WI38 (cell line): ENCODE measurements around the gene AURKAIP1.
"Not testable (repeated sequence)": the region's sequence is repeated elsewhere in the genome, so short reads cannot be mapped to it uniquely, and the experiment has no call there.

Experiments
- H3K4me3 ChIP-seq: 2 replicates; pipeline ENCODE4 v1.5.1; 2011; ENCODE audit warnings: low read depth, mild to moderate bottlenecking, control low read depth, low read length
- CTCF ChIP-seq: IDR thresholded peaks from 2 replicates; pipeline ENCODE4 v1.5.1; 2012; ENCODE audit warnings: low read depth, mild to moderate bottlenecking, control low read depth, low read length

The AURKAIP1 gene

DNA sequence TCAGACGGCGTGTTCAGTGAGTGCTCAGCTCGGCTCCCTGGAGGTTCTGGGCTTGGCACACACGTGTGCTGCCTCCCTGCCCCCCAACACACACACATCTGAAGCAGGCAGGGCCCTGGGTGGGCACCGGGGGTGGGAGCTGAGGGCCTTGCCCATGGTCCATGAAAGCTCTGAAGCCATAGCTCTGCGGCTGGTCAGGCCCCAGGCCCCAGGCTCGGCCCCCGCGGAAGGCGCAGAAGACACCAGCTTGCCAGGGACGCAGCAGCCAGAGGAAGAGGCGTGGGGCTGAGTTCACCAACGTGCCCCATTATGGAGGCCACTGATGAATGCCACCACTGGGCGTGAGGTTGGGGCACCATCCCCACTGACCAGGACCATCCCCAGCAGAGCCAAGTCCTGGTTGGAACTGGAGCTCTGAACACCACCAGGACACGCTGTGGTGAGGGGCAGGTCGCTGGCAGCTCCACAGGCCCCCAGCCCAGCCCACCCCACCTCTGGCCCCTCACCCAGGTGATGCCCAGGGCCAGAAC, 4.2 kb downstream of the AURKAIP1 start:
- no peak overlapping the region for H3K4me3 ChIP-seq
- TF ChIP-seq CTCF: no peak

DNA sequence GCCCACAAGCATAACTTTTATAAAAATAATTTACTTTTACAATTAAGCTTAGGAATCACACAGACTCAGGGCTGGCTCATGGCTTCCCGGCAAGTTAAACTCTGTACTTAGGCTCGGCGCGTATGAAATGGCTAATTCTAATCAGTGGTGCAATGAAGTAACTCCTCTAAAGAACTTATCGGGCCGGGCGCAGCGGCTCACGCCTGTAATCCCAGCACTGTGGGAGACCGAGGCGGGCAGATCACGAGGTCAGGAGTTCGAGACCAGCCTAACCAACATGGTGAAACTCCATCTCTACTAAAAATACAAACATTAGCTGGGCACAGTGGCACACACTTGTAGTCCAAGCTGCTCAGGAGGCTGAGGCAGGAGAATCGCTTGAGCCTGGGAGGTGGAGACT, 4.9 kb downstream of the AURKAIP1 start:
- H3K4me3 ChIP-seq: not testable (repeated sequence)

DNA sequence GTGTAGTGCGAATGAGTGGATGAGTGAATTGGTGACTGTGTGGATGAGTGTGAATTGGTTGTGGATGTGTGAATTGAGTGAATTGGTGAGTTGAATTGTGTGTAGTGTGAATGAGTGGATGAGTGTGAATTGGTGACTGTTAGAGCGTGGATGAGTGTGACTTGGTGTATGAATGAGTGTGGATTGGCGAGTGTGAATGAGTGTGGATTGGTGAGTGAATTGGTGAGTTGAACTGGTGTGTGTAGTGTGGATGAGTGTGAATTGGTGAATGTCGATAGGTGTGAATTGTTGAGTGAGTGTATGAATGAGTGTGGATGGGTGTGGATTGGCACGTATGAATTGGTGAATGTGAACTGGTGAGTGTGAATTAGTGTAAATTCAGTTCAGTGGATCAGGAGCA, 7.7 kb downstream of the AURKAIP1 start:
- no peak overlapping the region for H3K4me3 ChIP-seq
- TF ChIP-seq CTCF: no peak

DNA sequence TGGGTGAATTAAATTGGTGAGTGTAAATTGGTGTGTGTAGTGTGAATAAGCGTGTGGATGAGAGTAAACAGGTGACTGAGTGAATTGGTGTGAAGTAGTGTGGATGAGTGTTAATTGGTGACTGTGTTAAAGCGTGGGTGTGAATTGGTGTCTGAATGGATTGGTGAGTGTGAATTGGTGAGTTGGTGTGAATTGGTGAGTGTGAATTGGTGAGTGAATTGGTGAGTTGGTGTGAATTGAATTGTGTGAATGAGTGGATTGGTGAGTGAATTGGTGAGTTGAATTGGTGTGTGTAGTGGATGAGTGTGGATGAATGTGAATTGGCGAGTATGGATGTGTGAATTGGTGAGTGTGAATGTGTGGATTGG, 8.3 kb downstream of the AURKAIP1 start:
- H3K4me3 ChIP-seq: no peak overlapping the region
- TF ChIP-seq CTCF: no peak

GRCh38 chr1:1365875-1366698, 8.9 kb downstream of the AURKAIP1 start:
- no peak for TF ChIP-seq CTCF
- H3K4me3 ChIP-seq: no peak overlapping the region

GRCh38 chr1:1364266-1364665, 10.7 kb downstream of the AURKAIP1 start:
- no peak for TF ChIP-seq CTCF
- H3K4me3 ChIP-seq: no peak overlapping the region

GRCh38 chr1:1361982-1362423, 13.0 kb downstream of the AURKAIP1 start:
- H3K4me3 ChIP-seq: no peak overlapping the region
- TF ChIP-seq CTCF: no peak
